Measurements from ENCODE around the gene UTS2R.

GRCh38 chr17:82411396-82412053 lies 40.0 kb downstream of the UTS2R start:
- TF ChIP-seq CEBPB (IDR thresholded peaks at IDR 0.05; ENCODE audit: low read depth, low read length) (no peak), CTCF (conservative IDR thresholded peaks at IDR 0.05; ENCODE audit: low read depth, low read length) (no peak), RCOR1 (IDR thresholded peaks at IDR 0.05; ENCODE audit: insufficient replicate concordance, low read length) (no peak), POLR2A (IDR thresholded peaks at IDR 0.05; ENCODE audit: low read depth, low read length) (no peak), BHLHE40 (IDR thresholded peaks at IDR 0.05; ENCODE audit: low read depth, low read length) (no peak), SMC3 (IDR thresholded peaks at IDR 0.05; ENCODE audit: low read depth, low read length) (no peak), MAZ (IDR thresholded peaks at IDR 0.05; ENCODE audit: borderline replicate concordance, low read depth, low read length) (no peak), NFE2L2 (IDR thresholded peaks at IDR 0.05; ENCODE audit: low read depth, low read length) (no peak)

All from IMR-90 (cell line).